ENCODE data around the gene SRD5A2.

DNA sequence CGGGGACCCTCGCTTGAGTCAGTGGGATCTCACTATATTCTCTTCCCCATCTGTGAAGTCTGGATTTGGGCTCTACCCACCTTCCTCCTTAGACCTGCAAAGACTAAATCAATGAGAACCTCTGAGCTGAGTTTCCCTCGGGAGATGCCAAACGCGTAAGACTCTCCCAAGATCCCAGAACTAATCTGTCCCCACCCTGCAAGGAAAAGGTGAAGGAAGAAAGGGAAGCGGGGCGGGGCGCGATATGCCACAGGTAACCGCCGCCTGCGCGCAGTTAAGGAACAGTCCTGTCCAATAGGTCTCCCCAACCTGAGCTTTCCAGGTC is 780 bp downstream of the SRD5A2 start:
- TF ChIP-seq, protein P1, sequence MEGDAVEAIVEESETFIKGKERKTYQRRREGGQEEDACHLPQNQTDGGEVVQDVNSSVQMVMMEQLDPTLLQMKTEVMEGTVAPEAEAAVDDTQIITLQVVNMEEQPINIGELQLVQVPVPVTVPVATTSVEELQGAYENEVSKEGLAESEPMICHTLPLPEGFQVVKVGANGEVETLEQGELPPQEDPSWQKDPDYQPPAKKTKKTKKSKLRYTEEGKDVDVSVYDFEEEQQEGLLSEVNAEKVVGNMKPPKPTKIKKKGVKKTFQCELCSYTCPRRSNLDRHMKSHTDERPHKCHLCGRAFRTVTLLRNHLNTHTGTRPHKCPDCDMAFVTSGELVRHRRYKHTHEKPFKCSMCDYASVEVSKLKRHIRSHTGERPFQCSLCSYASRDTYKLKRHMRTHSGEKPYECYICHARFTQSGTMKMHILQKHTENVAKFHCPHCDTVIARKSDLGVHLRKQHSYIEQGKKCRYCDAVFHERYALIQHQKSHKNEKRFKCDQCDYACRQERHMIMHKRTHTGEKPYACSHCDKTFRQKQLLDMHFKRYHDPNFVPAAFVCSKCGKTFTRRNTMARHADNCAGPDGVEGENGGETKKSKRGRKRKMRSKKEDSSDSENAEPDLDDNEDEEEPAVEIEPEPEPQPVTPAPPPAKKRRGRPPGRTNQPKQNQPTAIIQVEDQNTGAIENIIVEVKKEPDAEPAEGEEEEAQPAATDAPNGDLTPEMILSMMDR (IDR thresholded peaks at IDR 0.05) = no peak
- TF ChIP-seq POLR2A (IDR thresholded peaks at IDR 0.05) (no peak), POLR2AphosphoS5 (IDR thresholded peaks at IDR 0.05; ENCODE audit: insufficient read depth in 1 of 2, low read depth in 1 of 2) (no peak)
